Transverse colon (tissue), 3 donors: ENCODE data around the gene KRTAP13-2.

Source experiments
- CTCF ChIP-seq, 5 experiments: fragments of 200-600 bp in 3 of 5; fragments of 450-650 bp in 2 of 5; sonication (generic) in 3 of 5; IDR thresholded peaks; 1 replicate in 2 of 5; 2 replicates in 3 of 5; pipeline ENCODE4 v1.5.1; 2016 to 2017; ENCODE audit warnings: antibody characterized with exemption in 5 of 5, inconsistent platforms in 3 of 5, mild to moderate bottlenecking in 2 of 5, moderate library complexity in 1 of 5
- EP300 ChIP-seq: sonication (generic); formaldehyde crosslinking; IDR thresholded peaks from one replicate; pipeline ENCODE4 v1.6.1; 2017; ENCODE audit warnings: antibody characterized with exemption, low read depth

DNA sequence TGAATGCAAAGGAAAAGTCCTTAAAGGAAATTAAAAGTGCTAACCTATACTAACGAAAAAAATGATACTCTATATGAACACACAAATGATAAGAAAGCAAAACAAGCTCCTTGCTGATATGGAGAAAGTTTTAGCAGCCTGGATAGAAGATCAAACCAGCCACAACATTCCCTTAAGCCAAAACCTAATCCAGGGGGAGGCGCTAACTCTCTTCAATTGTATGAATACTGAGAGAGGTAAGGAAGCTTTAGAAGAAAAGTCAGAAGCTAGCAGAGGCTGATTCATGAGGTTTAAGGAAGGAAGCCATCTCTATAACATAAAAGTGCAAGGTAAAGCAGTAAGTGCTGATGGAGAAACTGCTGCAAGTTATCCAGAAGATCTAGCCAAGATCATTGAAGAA, 27.1 kb downstream of the KRTAP13-2 start:
- TF ChIP-seq CTCF (IDR thresholded peaks at IDR 0.05) (no peak), EP300 (no peak)
